ENCODE measurements around the gene SLCO1C1. TPM values are rescaled to one million over a fixed set of nuclear protein-coding genes. Genes with fewer than 3 reads are reported as not detected.

SLCO1C1 gene
- total and polyA plus RNA-seq, 5 donors from 2014 or later, result not detected

DNA sequence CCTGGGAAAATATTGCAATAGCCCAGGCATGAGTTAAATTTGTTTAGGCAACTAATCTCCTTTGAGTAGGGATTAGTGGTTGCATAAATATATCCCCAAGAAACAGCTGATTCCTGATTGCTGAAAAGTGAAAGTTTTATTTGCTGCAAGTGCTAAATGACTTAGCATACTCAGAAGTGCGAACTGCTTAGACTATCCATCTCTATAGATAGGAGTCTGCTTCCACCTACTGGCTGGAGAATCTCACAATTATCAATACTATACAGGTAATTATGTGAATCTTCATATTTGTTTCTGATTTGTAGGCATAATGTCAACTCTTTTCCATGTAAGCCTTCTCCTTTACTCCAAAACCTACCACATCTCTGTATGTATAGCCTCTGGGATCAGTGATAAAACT lies 103.4 kb downstream of the SLCO1C1 start:
- Mint-ChIP-seq H3K4me3 (no peak overlapping the region), H3K9me3 (peaks cover 0 to 2% (median 0%) of the 10 kb centered on the region in 7 donors), H3K27me3 (no peaks in the 10 kb centered on the region), H3K36me3 (no peaks in the 10 kb centered on the region), H3K4me1 (no peaks in the 10 kb centered on the region), H3K27ac (no peak overlapping the region)
- ATAC-seq (ENCODE audit: low read depth in 2 of 2) (no peak), DNase-seq (peak in 1 of 3 donors; percentile 3)
- Histone ChIP-seq H3K36me3 (ENCODE audit: control insufficient read depth, insufficient read depth, low read length) (no peaks in the 10 kb centered on the region), H3K27ac (ENCODE audit: insufficient read depth, low read length, poor library complexity, severe bottlenecking) (no peak overlapping the region), H3K27me3 (ENCODE audit: control insufficient read depth, insufficient read depth, low read length) (no peaks in the 10 kb centered on the region), H3K4me3 (ENCODE audit: low read depth, low read length) (no peak overlapping the region), H3K9me3 (ENCODE audit: control insufficient read depth in 2 of 2, low read length in 2 of 2) (no peaks in the 10 kb centered on the region), H3K4me1 (ENCODE audit: control insufficient read depth, insufficient read depth, low read length, poor library complexity, severe bottlenecking) (no peaks in the 10 kb centered on the region)

GRCh38 chr12:20800160-20800559 lies 105.0 kb downstream of the SLCO1C1 start:
- Histone ChIP-seq H3K4me1 (ENCODE audit: control insufficient read depth, insufficient read depth, low read length, poor library complexity, severe bottlenecking) (no peaks in the 10 kb centered on the region), H3K27me3 (ENCODE audit: control insufficient read depth, insufficient read depth, low read length) (no peaks in the 10 kb centered on the region), H3K27ac (ENCODE audit: insufficient read depth, low read length, poor library complexity, severe bottlenecking) (no peak overlapping the region), H3K36me3 (ENCODE audit: control insufficient read depth, insufficient read depth, low read length) (no peaks in the 10 kb centered on the region), H3K4me3 (ENCODE audit: low read depth, low read length) (no peak overlapping the region), H3K9me3 (ENCODE audit: control insufficient read depth in 2 of 2, low read length in 2 of 2) (no peaks in the 10 kb centered on the region)
- Mint-ChIP-seq H3K36me3 (no peaks in the 10 kb centered on the region), H3K4me3 (no peak overlapping the region), H3K9me3 (peaks cover 0 to 2% (median 0%) of the 10 kb centered on the region in 7 donors), H3K27me3 (no peaks in the 10 kb centered on the region), H3K4me1 (no peaks in the 10 kb centered on the region), H3K27ac (no peak overlapping the region)
- ATAC-seq (ENCODE audit: low read depth in 2 of 2) (no peak), DNase-seq (no peak)

DNA sequence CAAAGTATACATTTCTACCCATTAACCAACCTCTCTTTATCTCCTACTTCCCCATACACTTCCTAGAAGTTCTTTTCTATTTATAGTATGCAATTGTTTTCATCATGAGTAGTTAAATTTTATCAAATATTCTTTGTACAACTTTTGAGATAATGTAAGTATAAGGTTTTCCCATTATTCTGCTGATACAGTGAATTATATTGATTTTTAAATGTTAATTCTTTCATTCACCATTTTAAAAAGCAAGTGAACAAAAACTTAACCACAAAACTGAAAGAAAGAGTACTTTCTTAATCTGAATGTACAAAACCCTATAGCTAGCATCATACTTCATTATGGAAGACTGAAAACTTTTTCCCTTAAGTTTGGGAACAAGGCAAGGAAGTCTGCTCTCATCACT lies 105.9 kb downstream of the SLCO1C1 start:
- no peaks in the 10 kb centered on the region for H3K27me3 Mint-ChIP-seq
- H3K9me3 Mint-ChIP-seq, result peaks cover 0 to 2% (median 0%) of the 10 kb centered on the region in 7 donors
- no peak overlapping the region for H3K4me3 Mint-ChIP-seq
- Histone ChIP-seq H3K9me3 (ENCODE audit: control insufficient read depth in 2 of 2, low read length in 2 of 2) (no peaks in the 10 kb centered on the region), H3K36me3 (ENCODE audit: control insufficient read depth, insufficient read depth, low read length) (no peaks in the 10 kb centered on the region), H3K4me1 (ENCODE audit: control insufficient read depth, insufficient read depth, low read length, poor library complexity, severe bottlenecking) (no peaks in the 10 kb centered on the region), H3K4me3 (ENCODE audit: low read depth, low read length) (no peak overlapping the region), H3K27me3 (ENCODE audit: control insufficient read depth, insufficient read depth, low read length) (no peaks in the 10 kb centered on the region), H3K27ac (ENCODE audit: insufficient read depth, low read length, poor library complexity, severe bottlenecking) (no peak overlapping the region)
- no peak overlapping the region for H3K27ac Mint-ChIP-seq
- no peaks in the 10 kb centered on the region for H3K36me3 Mint-ChIP-seq
- DNase-seq, result no peak
- ATAC-seq (ENCODE audit: low read depth in 2 of 2), result no peak
- H3K4me1 Mint-ChIP-seq, result no peaks in the 10 kb centered on the region

Other genes starting within 250 kb of the SLCO1C1 start
- not detected for gene SLCO1B3, start 115.4 kb downstream of the SLCO1C1 start, total RNA-seq
- not detected for gene SLCO1B3, start 115.4 kb downstream of the SLCO1C1 start, polyA plus RNA-seq

All from CD4-positive, CD25-positive, alpha-beta regulatory T cell (primary cell).